Gastrocnemius medialis (tissue), 4 donors: Measurements from ENCODE around the gene TMEM171. TPM values are rescaled to one million over a fixed set of nuclear protein-coding genes. Genes with fewer than 3 reads are reported as not detected.

Source experiments
- ATAC-seq, 2 donors: fragments of 150-250 bp; one replicate each; pipeline ENCODE4 v1.9.1; 2016
- DNase-seq, 2 donors: peaks; one replicate each; pipeline ENCODE4 v3.0.0-alpha.2; 2019
- H3K27ac ChIP-seq, 4 donors: fragments of 200-600 bp; sonication (generic); 1 replicate in 1 of 4; 2 replicates in 3 of 4; pipeline ENCODE4 v1.5.1; 2016 to 2018; ENCODE audit warnings: mild to moderate bottlenecking in 2 of 4, moderate library complexity in 1 of 4
- H3K27me3 ChIP-seq, 3 donors: fragments of 200-600 bp; sonication (generic) in 2 of 3; 1 replicate in 1 of 3; 2 replicates in 2 of 3; pipeline versions ENCODE4 v1.5.1 to v1.6.0; 2016 to 2019; ENCODE audit warnings: mild to moderate bottlenecking in 1 of 3, moderate library complexity in 1 of 3
- H3K36me3 ChIP-seq, 2 donors: fragments of 200-600 bp; sonication (generic) in 1 of 2; one replicate each; pipeline ENCODE4 v1.5.1; 2017 to 2018
- H3K4me1 ChIP-seq, 2 donors: fragments of 200-600 bp; sonication (generic) in 1 of 2; one replicate each; pipeline ENCODE4 v1.5.1; 2016 to 2017; ENCODE audit warnings: mild to moderate bottlenecking in 2 of 2
- H3K4me3 ChIP-seq, 4 donors: fragments of 200-600 bp; sonication (generic) in 3 of 4; 1 replicate in 1 of 4; 2 replicates in 3 of 4; pipeline ENCODE4 v1.5.1; 2016 to 2019; ENCODE audit warnings: mild to moderate bottlenecking in 2 of 4
- H3K9me3 ChIP-seq, 3 donors: fragments of 200-600 bp; sonication (generic) in 2 of 3; 1 replicate in 1 of 3; 2 replicates in 2 of 3; pipeline ENCODE4 v1.5.1; 2016 to 2019
- CTCF ChIP-seq, 5 experiments: fragments of 450-650 bp in 3 of 5; fragments of 200-600 bp in 2 of 5; sonication (generic) in 2 of 5; IDR thresholded peaks in 4 of 5; conservative IDR thresholded peaks in 1 of 5; 1 replicate in 4 of 5; 2 replicates in 1 of 5; pipeline ENCODE4 v1.5.1; 2016 to 2019; ENCODE audit warnings: antibody characterized with exemption in 5 of 5, mild to moderate bottlenecking in 3 of 5, moderate library complexity in 3 of 5
- POLR2A ChIP-seq, 2 donors: fragments of 450-650 bp; IDR thresholded peaks; one replicate each; pipeline ENCODE4 v1.6.1; 2017; ENCODE audit warnings: antibody characterized with exemption in 2 of 2, mild to moderate bottlenecking in 2 of 2, moderate library complexity in 2 of 2
- in situ Hi-C, 4 donors: fragments of 200-750 bp; cut with MboI; loops; one replicate each; pipeline versions ENCODE4 v1.15.0 to v1.8.0; 2017; ENCODE audit warnings: low sequenced_read_pairs in 4 of 4
- intact Hi-C: fragments of 100-400 bp; cut with DNase I; formaldehyde crosslinking; loops from one replicate; pipeline ENCODE4 v1.15.1; 2023; ENCODE audit warnings: low total_unique reads
- total RNA-seq, 4 donors: library from RNA; depleted of rRNA; stranded (reverse); fragments of >200 nt; gene quantifications; one replicate each; pipeline versions ENCODE4 v1.1.0 to v1.2.3, GENCODE V29; 2016

Gene TMEM171
- total RNA-seq, 4 donors from 2014 or later = 0.27 to 0.97 TPM; not detected in 2

- DNase-seq (no peak), ATAC-seq (no peak)
- no peaks in the 10 kb centered on the region for H3K27me3 ChIP-seq
- H3K4me3 ChIP-seq = no peak overlapping the region
- intact Hi-C loops = no loop called here
- H3K9me3 ChIP-seq = no peaks in the 10 kb centered on the region
- H3K4me1 ChIP-seq = no peaks in the 10 kb centered on the region
- in situ Hi-C loops = no loop called here
- TF ChIP-seq POLR2A (IDR thresholded peaks at IDR 0.05) (no peak), CTCF (IDR thresholded peaks at IDR 0.05 in 4 of 5, conservative IDR thresholded peaks at IDR 0.05 in 1 of 5) (no peak)
- no peak overlapping the region for H3K27ac ChIP-seq
- H3K36me3 ChIP-seq = no peaks in the 10 kb centered on the region
Measured at GRCh38 chr5:73103870-73104299, 16.5 kb upstream of the TMEM171 start.

- in situ Hi-C loops = no loop called here
- Histone ChIP-seq H3K4me3 (no peak overlapping the region), H3K27ac (no peak overlapping the region), H3K27me3 (no peaks in the 10 kb centered on the region), H3K36me3 (no peaks in the 10 kb centered on the region), H3K4me1 (no peaks in the 10 kb centered on the region), H3K9me3 (no peaks in the 10 kb centered on the region)
- ATAC-seq (no peak), DNase-seq (no peak)
- intact Hi-C loops = no loop called here
- no peak for TF ChIP-seq CTCF (IDR thresholded peaks at IDR 0.05 in 4 of 5, conservative IDR thresholded peaks at IDR 0.05 in 1 of 5)
- no peak for TF ChIP-seq POLR2A (IDR thresholded peaks at IDR 0.05)
Measured at GRCh38 chr5:73104326-73104725, 16.0 kb upstream of the TMEM171 start.

GRCh38 chr5:73106335-73106734 is 14.0 kb upstream of the TMEM171 start:
- TF ChIP-seq POLR2A (IDR thresholded peaks at IDR 0.05) (no peak), CTCF (IDR thresholded peaks at IDR 0.05 in 4 of 5, conservative IDR thresholded peaks at IDR 0.05 in 1 of 5) (no peak)
- Histone ChIP-seq H3K27ac (no peak overlapping the region), H3K27me3 (no peaks in the 10 kb centered on the region), H3K4me3 (no peak overlapping the region), H3K36me3 (no peaks in the 10 kb centered on the region), H3K9me3 (no peaks in the 10 kb centered on the region), H3K4me1 (no peaks in the 10 kb centered on the region)
- intact Hi-C loops = no loop called here
- in situ Hi-C loops = no loop called here
- DNase-seq (no peak), ATAC-seq (no peak)

- H3K27ac ChIP-seq = no peak overlapping the region
- H3K4me3 ChIP-seq = no peak overlapping the region
- H3K9me3 ChIP-seq = no peaks in the 10 kb centered on the region
- in situ Hi-C loops (no loop called here), intact Hi-C loops (no loop called here)
- no peak for TF ChIP-seq CTCF (IDR thresholded peaks at IDR 0.05 in 4 of 5, conservative IDR thresholded peaks at IDR 0.05 in 1 of 5)
- TF ChIP-seq POLR2A (IDR thresholded peaks at IDR 0.05) = no peak
- ATAC-seq (no peak), DNase-seq (no peak)
- no peaks in the 10 kb centered on the region for H3K27me3 ChIP-seq
- no peaks in the 10 kb centered on the region for H3K36me3 ChIP-seq
- H3K4me1 ChIP-seq = no peaks in the 10 kb centered on the region
Measured at GRCh38 chr5:73110190-73110589, 10.2 kb upstream of the TMEM171 start.

GRCh38 chr5:73111536-73111935 is 8.8 kb upstream of the TMEM171 start:
- no peaks in the 10 kb centered on the region for H3K27me3 ChIP-seq
- no peak for ATAC-seq
- intact Hi-C loops = no loop called here
- DNase-seq = no peak
- H3K4me1 ChIP-seq = no peaks in the 10 kb centered on the region
- no peak for TF ChIP-seq POLR2A (IDR thresholded peaks at IDR 0.05)
- no peak for TF ChIP-seq CTCF (IDR thresholded peaks at IDR 0.05 in 4 of 5, conservative IDR thresholded peaks at IDR 0.05 in 1 of 5)
- in situ Hi-C loops = no loop called here
- no peak overlapping the region for H3K27ac ChIP-seq
- H3K4me3 ChIP-seq = no peak overlapping the region
- no peaks in the 10 kb centered on the region for H3K9me3 ChIP-seq
- H3K36me3 ChIP-seq = no peaks in the 10 kb centered on the region
